GM12892 (cell line): Measurements from ENCODE around the gene SNRNP25.

Experiments used
- DNase-seq: peaks from one replicate; pipeline ENCODE4 v3.0.0; 2011; ENCODE audit not compliant: insufficient read length
- FAIRE-seq: peaks from 2 replicates; lab custom pipeline; 2011; peaks lifted over from hg19 to GRCh38; lab: Jason Lieb, UNC
- POLR2A ChIP-seq: IDR thresholded peaks from 2 replicates; pipeline ENCODE4 v1.6.1; 2011; ENCODE audit warnings: low read depth, low read length, control low read depth
- POLR2AphosphoS5 ChIP-seq: IDR thresholded peaks from 2 replicates; pipeline ENCODE4 v1.6.1; 2011; ENCODE audit warnings: low read depth, low read length, control low read depth
- TAF1 ChIP-seq: IDR thresholded peaks from 2 replicates; pipeline ENCODE4 v1.6.1; 2011; ENCODE audit warnings: low read depth, mild to moderate bottlenecking, control low read depth, low read length, borderline replicate concordance

SNRNP25 gene

GRCh38 chr16:76535-77272, 23.1 kb downstream of the SNRNP25 start:
- peak; percentile 52 for DNase-seq
- TF ChIP-seq TAF1 = no peak
- TF ChIP-seq POLR2A = no peak
- no peak for TF ChIP-seq POLR2AphosphoS5
- peak; percentile 88 for FAIRE-seq

GRCh38 chr16:77273-77806, 23.7 kb downstream of the SNRNP25 start:
- FAIRE-seq (peak; percentile 87), DNase-seq (peak; percentile 80)
- TF ChIP-seq POLR2A (peak; percentile 45; the same call in 1 of the 2 replicates), TAF1 (no peak)

DNA sequence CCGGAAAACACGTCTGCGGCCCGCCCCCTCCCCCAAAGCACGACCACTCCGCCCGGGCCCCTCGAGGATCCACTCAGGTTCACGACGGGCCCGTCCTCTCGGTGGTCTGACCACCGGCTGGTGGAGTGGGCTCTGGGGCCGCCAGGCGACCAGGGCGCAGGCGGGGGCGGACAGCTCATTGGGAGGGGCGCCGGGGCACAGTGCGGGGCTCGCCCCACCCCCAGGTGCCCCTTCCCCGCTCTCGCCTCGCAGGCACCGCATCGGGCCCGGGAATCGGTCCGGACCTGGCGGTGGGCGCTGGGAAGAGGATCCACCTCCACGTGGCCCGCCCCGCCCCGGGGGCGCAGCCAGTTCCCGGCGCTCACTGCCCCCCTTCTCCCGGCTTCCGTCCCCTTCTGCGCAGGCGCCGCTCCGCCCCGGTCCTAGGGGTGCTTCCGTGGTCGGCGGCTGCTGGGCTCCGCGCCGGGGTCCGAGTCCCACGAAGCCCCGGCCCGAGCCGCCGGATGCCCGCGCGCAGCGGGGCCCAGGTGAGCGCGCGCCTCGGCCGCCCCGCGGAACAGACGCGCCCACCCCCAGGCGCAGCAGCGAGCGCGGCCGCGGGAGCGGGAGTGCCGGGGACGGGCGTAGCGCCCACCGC, 24.3 kb downstream of the SNRNP25 start, which contains the start of gene MPG:
MPG (plus strand) TSS at position 419 of the 637 bp plus-strand sequence; CDS start at position 504, 85 bp downstream.
- TF ChIP-seq TAF1 (no peak), POLR2A (no peak; the same call in 1 of the 2 replicates), POLR2AphosphoS5 (no peak)
- DNase-seq (peak; percentile 100), FAIRE-seq (peak; percentile 89)

DNA sequence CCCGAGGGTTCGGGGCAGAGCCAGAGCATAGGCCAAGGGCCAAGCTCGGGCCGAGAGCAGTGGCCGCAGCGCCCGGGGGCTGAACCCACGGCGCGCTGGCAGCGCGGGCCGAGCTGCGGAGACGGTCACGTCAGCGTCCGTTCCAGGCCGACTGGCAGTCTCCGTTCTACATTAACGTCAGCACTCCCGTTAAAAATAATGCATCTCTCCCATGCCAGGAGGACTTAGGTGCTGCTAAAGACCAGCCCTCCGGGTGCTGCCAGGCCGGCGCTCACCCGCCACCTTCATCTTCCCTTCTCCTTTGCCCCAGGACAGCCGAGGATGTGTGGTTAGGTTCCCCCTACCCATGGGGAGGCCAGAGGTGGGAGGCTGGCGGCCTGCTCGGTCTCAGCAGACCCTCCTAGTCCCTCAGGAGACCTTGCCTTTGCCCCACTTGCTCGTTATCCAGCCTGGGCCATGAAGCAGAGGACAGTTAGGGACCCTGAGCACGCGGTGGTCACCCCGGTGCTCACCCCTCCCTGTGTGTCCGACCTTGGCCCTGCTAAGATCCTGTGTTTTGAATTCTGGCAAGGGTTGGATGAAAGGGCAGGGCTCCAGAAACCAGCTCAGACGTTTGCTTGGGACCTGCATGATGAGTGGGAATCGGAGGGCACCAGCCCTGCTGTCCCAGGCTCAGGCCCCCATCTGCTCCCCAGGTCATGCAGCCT, 25.0 kb downstream of the SNRNP25 start:
- TF ChIP-seq TAF1 = no peak
- FAIRE-seq = peak; percentile 69
- no peak for DNase-seq

- DNase-seq (no peak), FAIRE-seq (no peak)
- no peak for TF ChIP-seq TAF1
- no peak for TF ChIP-seq POLR2AphosphoS5
- TF ChIP-seq POLR2A = peak; percentile 24; the same call in 1 of the 2 replicates
These were observed 25.8 kb downstream of the SNRNP25 start for GRCh38 chr16:79151-80054.

DNA sequence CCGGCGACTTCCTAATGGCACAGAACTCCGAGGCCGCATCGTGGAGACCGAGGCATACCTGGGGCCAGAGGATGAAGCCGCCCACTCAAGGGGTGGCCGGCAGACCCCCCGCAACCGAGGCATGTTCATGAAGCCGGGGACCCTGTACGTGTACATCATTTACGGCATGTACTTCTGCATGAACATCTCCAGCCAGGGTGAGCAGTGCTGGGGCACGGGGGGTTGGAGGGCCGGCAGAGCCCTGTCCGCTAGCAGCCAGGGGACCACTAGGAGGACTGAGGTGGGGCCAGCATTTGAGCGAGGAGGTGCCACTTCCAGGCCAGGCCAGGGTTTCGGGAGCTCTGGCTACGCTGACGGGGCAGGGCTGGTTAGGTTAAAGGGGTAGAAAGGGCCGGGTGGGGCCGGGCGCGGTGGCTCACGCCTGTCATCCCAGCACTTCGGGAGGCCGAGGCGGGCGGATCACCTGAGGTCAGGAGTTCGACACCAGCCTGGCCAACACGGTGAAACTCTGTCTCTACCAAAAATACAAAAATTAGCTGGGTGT, 29.5 kb downstream of the SNRNP25 start:
- no peak for TF ChIP-seq TAF1
- no peak for TF ChIP-seq POLR2A
- TF ChIP-seq POLR2AphosphoS5 = no peak
- FAIRE-seq (no peak), DNase-seq (no peak)

GRCh38 chr16:83781-84615, 30.4 kb downstream of the SNRNP25 start:
- TF ChIP-seq POLR2AphosphoS5 (no peak), POLR2A (no peak), TAF1 (no peak)
- no peak for DNase-seq
- no peak for FAIRE-seq

GRCh38 chr16:84718-85406, 31.2 kb downstream of the SNRNP25 start:
- DNase-seq = peak; percentile 68
- peak; percentile 89 for FAIRE-seq
- TF ChIP-seq POLR2A (no peak), POLR2AphosphoS5 (0 out of 2 replicates have a peak, but pooled peaks have one; percentile 30)

DNA sequence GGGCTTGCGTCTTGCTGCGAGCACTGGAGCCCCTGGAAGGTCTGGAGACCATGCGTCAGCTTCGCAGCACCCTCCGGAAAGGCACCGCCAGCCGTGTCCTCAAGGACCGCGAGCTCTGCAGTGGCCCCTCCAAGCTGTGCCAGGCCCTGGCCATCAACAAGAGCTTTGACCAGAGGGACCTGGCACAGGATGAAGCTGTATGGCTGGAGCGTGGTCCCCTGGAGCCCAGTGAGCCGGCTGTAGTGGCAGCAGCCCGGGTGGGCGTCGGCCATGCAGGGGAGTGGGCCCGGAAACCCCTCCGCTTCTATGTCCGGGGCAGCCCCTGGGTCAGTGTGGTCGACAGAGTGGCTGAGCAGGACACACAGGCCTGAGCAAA, 31.8 kb downstream of the SNRNP25 start:
- DNase-seq (no peak), FAIRE-seq (no peak)
- TF ChIP-seq POLR2A (no peak), TAF1 (no peak), POLR2AphosphoS5 (no peak)
